GM12864 (cell line): ENCODE results near the gene SIPA1L2.
"Not testable (repeated sequence)": the region's sequence is repeated elsewhere in the genome, so short reads cannot be mapped to it uniquely, and the experiment has no call there.

ENCODE experiments used
- DNase-seq: peaks from one replicate; pipeline ENCODE4 v3.0.0-alpha.2; 2011; ENCODE audit warnings: low read depth
- H3K4me3 ChIP-seq: 2 replicates; pipeline ENCODE4 v1.5.1; 2011; ENCODE audit warnings: mild to moderate bottlenecking, low read depth, low read length, control low read depth
- CTCF ChIP-seq: IDR thresholded peaks from 2 replicates; pipeline ENCODE4 v1.5.1; 2011; ENCODE audit warnings: low read depth, mild to moderate bottlenecking, moderate library complexity, low read length, control low read depth, inconsistent platforms; ENCODE audit errors: missing control alignments

The SIPA1L2 gene

DNA sequence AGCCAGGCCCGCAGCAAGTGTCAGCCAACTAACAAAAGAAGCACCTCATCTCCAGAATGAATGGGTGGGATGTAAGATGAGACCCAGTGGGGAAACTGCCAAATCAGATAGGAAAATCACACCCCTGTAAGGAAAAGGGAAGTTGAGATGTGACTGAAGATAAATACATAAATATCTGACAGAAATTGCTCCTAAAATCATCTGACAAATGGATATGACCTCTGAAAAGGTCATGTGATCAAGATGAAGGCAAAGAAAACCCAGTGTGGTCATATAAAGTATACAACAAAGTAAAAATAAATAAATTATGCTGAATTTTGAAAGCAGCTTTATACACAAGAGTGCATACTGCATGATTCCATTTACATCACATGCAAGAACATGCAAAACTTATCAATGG, 12.7 kb downstream of the SIPA1L2 start:
- no peak overlapping the region for H3K4me3 ChIP-seq
- no peak for DNase-seq
- TF ChIP-seq CTCF: no peak

- no peak overlapping the region for H3K4me3 ChIP-seq
- no peak for TF ChIP-seq CTCF
- DNase-seq: no peak
These were observed 14.6 kb downstream of the SIPA1L2 start for GRCh38 chr1:232615306-232615800.

GRCh38 chr1:232614811-232615210, 15.1 kb downstream of the SIPA1L2 start:
- H3K4me3 ChIP-seq: no peak overlapping the region
- no peak for TF ChIP-seq CTCF
- DNase-seq: no peak

DNA sequence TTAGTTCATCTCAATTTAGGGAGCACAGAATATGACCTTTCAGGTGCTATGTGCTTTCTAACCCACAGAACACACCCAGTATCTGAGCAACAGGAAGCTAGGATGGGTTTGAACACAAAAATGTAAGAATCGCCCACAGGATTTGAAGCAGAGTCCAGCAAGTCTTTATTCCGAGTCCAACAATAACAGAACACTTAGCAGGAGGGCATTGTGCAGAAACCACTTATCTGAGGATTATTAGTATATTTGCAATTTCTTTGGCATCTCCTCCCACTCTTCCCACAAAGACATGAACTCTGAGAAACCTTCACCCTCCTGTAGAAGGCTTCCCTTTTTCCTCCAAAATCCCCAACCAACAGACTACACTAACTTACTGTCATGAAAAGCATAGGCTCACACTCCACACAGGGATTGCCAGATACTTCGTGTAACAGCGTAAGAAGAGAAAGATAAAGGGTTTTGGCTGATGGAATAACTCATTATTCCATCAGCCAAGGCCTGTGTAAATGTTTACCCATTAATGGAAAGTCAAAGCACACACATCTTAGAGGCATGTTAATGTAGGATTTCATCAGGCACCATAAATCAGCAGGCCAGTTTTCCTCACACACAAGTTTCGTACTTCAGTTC, 16.1 kb downstream of the SIPA1L2 start:
- no peak for DNase-seq
- no peak for TF ChIP-seq CTCF
- H3K4me3 ChIP-seq: no peak overlapping the region

DNA sequence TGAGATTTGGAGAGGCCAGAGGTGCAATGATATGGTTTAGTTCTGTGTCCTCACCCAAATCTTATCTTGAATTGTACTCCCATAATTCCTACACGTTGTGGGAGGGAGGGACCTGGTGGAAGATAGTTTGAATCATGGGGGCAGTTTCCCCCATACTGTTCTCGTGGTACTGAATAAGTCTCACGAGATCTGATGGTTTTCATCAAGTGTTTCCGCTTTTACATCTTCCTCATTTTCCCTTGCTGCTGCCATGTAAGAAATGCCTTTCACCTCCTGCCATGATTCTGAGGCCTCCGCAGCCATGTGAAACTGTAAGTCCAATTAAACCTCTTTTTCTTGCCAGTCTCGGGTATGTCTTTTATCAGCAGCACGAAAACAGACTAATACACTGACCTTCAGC, 17.1 kb downstream of the SIPA1L2 start:
- H3K4me3 ChIP-seq, DNase-seq: not testable (repeated sequence)

GRCh38 chr1:232611834-232612233, 18.1 kb downstream of the SIPA1L2 start:
- TF ChIP-seq CTCF: peak; percentile 21
- no peak for DNase-seq
- no peak overlapping the region for H3K4me3 ChIP-seq

- not testable (repeated sequence) for H3K4me3 ChIP-seq, DNase-seq
These were observed 18.8 kb downstream of the SIPA1L2 start for GRCh38 chr1:232610902-232611745.
